ENCODE results near the gene DRC1. TPM values are rescaled to one million over a fixed set of nuclear protein-coding genes. Genes with fewer than 3 reads are reported as not detected.

Gene DRC1
- total RNA-seq, 1 experiment from 2014 or later = 0.18 TPM

- H3K36me3 ChIP-seq (ENCODE audit: control insufficient read depth, insufficient read depth, low read length) = no peaks in the 10 kb centered on the region
- no peaks in the 10 kb centered on the region for H3K27me3 ChIP-seq (ENCODE audit: control insufficient read depth, insufficient read depth, low read length)
- CTCF ChIA-PET = no interaction called here
- DNase-seq (ENCODE audit: low read depth, low spot score) = no peak
- no peaks in the 10 kb centered on the region for H3K9me3 ChIP-seq (ENCODE audit: control insufficient read depth, insufficient read depth, low read depth, low read length)
- H3K4me3 ChIP-seq (ENCODE audit: low read depth in 2 of 2, low read length in 2 of 2) = no peak overlapping the region
- no peak overlapping the region for H3K27ac ChIP-seq (ENCODE audit: low read length)
- no peaks in the 10 kb centered on the region; the same call in 1 of the 2 replicates for H3K4me1 ChIP-seq (ENCODE audit: control insufficient read depth, insufficient read depth, low read length)
- ATAC-seq = no peak
- POLR2A ChIA-PET = interaction anchor here (0.6 kb wide), 2 partner anchors 102 to 214 kb away, joined by 3 read pairs; no protein-coding TSS in a partner anchor
- in situ Hi-C loops (cut with HindIII; ENCODE audit: low pct_unique_long_range_greater_than_20kb, low sequenced_read_pairs) (no loop called here), intact Hi-C loops (cut with micrococcal nuclease; ENCODE audit: unreplicated experiment) (loop anchor here (5.0 kb wide), 1 partner anchor 107 kb away; no protein-coding TSS in a partner anchor)
- no peak for TF ChIP-seq CTCF (IDR thresholded peaks at IDR 0.05)
- TF ChIP-seq POLR2AphosphoS5 (IDR thresholded peaks at IDR 0.05; ENCODE audit: low read depth, low read length) = no peak
- no peak for TF ChIP-seq SIN3A (IDR thresholded peaks at IDR 0.05; ENCODE audit: borderline replicate concordance, insufficient read depth, low read depth, low read length)
- TF ChIP-seq TCF7L2 (IDR thresholded peaks at IDR 0.05; ENCODE audit: low read depth, low read length) = no peak
- TF ChIP-seq REST (IDR thresholded peaks at IDR 0.05; ENCODE audit: insufficient read depth in 1 of 2, low read depth in 2 of 2, low read length in 1 of 2) = no peak
- BruUV-seq (replicated peaks) = no TSS peak
Measured at GRCh38 chr2:26470601-26471260, 69.0 kb downstream of the DRC1 start.

GRCh38 chr2:26471289-26471688 is 69.6 kb downstream of the DRC1 start:
- Histone ChIP-seq H3K36me3 (ENCODE audit: control insufficient read depth, insufficient read depth, low read length) (no peaks in the 10 kb centered on the region), H3K4me3 (ENCODE audit: low read depth in 2 of 2, low read length in 2 of 2) (no peak overlapping the region), H3K27ac (ENCODE audit: low read length) (no peak overlapping the region), H3K4me1 (ENCODE audit: control insufficient read depth, insufficient read depth, low read length) (peaks cover 4% of the 10 kb centered on the region; the same call in 1 of the 2 replicates), H3K9me3 (ENCODE audit: control insufficient read depth, insufficient read depth, low read depth, low read length) (no peaks in the 10 kb centered on the region), H3K27me3 (ENCODE audit: control insufficient read depth, insufficient read depth, low read length) (no peaks in the 10 kb centered on the region)
- TF ChIP-seq CTCF (IDR thresholded peaks at IDR 0.05) = no peak
- TF ChIP-seq POLR2AphosphoS5 (IDR thresholded peaks at IDR 0.05; ENCODE audit: low read depth, low read length) = no peak
- TF ChIP-seq SIN3A (IDR thresholded peaks at IDR 0.05; ENCODE audit: borderline replicate concordance, insufficient read depth, low read depth, low read length) = no peak
- no peak for TF ChIP-seq REST (IDR thresholded peaks at IDR 0.05; ENCODE audit: insufficient read depth in 1 of 2, low read depth in 2 of 2, low read length in 1 of 2)
- TF ChIP-seq TCF7L2 (IDR thresholded peaks at IDR 0.05; ENCODE audit: low read depth, low read length) = no peak
- ChIA-PET POLR2A (no interaction called here), CTCF (no interaction called here)
- intact Hi-C loops (cut with micrococcal nuclease; ENCODE audit: unreplicated experiment) (loop anchor here (5.0 kb wide), 1 partner anchor 106 kb away; no protein-coding TSS in a partner anchor), in situ Hi-C loops (cut with HindIII; ENCODE audit: low pct_unique_long_range_greater_than_20kb, low sequenced_read_pairs) (no loop called here)
- DNase-seq (ENCODE audit: low read depth, low spot score) (no peak), ATAC-seq (no peak)
- no TSS peak for BruUV-seq (replicated peaks)
